ENCODE measurements around the gene PDCD1LG2. TPM values are rescaled to one million over a fixed set of nuclear protein-coding genes. Genes with fewer than 3 reads are reported as not detected.

PDCD1LG2 gene
- total RNA-seq, 1 experiment from 2014 or later: 18.3 TPM

DNA sequence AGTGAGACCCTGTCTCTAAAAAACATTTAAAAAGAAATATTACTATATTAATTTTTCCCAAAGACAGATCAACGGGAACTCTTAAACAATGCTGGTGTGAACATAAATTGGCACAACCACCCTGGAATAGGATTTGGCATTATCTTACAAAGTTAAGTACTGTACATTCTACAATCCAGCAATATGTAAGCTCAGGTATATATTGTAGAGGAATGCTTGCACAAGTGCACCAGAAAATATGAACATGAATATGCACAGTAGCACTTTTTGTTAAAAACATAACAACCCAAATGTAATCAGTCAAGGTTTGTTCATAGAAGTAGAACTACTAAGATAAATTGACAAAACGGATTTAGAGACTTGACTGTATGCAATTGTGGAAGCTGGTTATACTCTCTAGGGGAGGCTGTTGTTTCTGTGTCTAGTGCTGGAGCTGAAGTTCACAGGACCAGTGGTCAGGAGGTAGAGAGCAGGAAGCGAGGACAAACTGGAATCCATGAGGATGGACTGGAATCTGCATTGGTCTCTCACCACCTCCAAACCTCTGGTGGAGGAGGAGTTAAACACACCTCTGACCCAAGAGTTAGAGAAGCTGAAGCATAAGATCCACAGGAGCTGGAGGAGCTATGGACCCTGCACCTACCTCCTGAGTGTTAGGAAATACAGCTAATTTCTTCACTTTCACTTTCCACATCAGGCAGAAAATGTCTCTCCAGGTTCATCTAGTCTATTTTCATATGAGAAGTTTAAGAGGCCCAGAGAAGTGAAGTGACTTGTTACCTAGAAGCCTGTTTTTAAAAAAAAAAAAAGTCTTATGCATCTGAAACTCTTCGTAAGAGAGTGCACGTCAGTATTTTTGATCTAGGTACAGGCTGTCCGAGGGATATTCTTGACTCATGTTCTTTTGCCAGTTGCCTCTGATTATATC lies 98.2 kb downstream of the PDCD1LG2 start:
- DNase-seq (ENCODE audit: low read depth): peak; percentile 56

DNA sequence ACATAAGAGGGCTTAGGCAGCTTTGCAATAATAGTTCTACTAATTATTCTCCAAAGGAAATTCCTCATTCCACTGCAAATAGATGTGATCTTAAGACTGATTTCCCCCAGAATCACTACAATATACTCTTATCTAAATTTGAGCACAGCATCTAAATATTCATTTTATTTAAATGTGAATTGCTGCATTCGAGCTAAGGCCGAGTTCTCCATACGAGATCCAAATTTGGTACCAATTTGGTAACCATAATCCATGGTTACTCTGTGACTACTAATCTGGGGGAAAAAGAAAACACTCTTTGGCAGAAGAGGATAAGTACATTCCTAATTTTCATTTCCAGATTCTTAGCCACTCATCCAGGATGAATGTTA lies 98.9 kb downstream of the PDCD1LG2 start:
- DNase-seq (ENCODE audit: low read depth): no peak

DNA sequence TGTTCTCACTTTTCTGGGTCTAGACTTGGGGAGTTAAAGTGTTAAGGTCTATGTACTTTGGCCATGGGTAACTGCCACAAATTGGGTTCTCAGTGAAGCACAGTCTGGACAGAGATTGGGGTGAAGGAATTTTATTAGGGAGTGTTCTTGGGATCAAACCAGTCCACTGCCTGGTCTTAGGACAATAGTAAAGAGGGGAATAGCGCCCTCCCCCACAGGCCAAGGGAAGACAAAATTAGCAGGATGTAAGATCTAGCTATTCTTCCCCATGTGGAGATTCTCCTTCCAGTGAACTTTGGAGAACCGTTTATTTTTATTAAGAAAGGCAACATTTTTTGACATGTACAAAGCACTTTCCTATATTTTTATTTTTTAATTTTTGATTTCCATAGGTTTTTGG lies 100.2 kb downstream of the PDCD1LG2 start:
- no peak for DNase-seq (ENCODE audit: low read depth)

DNA sequence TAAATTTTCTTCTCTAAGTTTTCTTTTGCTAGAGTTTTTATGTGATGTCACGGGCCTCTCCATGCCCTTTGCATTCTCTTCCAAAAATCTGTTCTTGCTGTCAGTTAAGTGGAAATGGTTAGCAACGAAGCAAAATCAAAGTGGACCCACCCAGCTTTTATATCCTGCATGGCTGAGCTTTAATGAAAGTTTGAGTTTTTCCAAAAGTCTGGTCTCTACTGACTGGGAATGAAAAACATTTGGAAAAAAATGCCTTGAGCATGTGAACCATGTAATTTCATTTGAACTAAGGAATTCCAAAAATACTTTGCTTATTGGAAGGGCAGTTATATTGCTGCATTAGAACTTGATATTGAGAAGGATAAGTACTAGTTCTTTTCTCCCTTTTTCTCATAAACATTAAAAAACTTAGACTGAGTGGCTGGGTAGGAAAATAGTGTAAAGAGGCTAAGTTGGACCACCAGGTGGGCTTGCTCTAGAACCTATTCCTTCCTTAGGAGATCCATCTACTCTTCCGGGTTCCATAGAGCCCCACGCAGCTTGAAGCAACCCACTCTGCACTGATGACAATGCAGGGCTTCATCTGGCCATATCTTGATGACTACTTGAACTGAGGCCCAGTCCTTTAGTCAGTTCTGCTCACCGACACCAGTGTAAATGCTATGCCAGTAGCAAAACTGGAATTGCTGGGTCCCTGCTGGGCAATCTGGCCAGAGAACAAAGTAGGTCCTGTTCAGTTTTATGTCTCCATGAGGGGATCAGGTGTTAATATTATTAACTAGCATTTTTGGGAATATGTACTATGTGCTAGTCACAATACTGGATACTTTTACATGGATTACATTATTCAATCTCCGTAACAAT lies 101.2 kb downstream of the PDCD1LG2 start:
- DNase-seq (ENCODE audit: low read depth): no peak

DNA sequence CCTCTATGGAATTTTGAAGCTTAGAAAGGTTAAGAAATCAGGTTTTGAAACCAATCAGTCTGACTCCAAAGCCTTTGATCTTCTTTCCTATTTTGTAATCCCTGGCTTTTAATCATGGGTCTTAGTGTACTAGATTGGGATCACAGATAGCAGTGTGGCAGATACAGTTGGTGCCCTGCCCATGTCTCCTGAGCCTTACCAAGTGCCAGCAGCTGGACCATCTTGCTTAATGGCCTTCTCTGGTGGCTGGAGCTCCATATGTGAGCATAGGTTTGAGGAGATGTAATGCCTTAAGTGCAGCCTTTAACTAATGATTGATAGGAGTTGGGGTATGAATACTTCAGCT lies 101.8 kb downstream of the PDCD1LG2 start:
- DNase-seq (ENCODE audit: low read depth): no peak

DNA sequence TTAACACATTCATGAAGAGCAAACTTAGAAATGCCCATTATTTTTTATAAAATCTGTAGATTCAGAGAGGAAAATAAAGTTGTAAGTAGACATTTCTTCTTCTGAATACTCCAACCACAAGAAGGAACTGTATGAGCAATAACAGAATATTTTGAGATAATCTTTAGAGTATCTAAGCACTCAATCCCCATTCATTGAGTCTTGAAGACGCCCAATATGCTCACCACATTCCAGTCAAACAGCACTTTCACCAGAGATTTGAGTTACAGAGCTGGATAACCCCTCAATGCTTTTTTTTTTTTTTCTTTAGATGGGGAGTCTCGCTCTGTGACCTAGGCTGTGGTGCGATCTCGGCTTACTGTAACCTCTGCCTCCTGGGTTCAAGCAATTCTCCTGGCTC lies 103.9 kb downstream of the PDCD1LG2 start:
- DNase-seq (ENCODE audit: low read depth): no peak

DNA sequence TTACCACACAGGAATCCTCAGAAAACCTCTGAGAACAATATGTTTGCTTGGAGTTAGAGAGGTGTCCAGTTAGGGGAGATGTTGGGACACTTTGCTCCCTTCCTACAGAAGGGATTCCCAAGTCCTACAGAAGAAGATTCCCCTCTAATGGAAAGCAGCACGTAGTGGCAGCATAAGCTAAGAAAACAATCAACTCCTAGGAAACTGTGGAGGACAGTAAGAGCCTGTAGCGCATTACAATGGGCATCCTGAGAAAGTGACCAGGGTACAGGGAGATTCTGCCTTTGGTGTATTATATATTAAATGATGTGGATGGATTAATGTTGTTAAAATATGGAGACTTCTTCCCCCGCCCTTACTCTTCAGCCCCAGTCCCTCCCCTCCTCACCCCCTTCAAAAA lies 104.7 kb downstream of the PDCD1LG2 start:
- DNase-seq (ENCODE audit: low read depth): no peak

DNA sequence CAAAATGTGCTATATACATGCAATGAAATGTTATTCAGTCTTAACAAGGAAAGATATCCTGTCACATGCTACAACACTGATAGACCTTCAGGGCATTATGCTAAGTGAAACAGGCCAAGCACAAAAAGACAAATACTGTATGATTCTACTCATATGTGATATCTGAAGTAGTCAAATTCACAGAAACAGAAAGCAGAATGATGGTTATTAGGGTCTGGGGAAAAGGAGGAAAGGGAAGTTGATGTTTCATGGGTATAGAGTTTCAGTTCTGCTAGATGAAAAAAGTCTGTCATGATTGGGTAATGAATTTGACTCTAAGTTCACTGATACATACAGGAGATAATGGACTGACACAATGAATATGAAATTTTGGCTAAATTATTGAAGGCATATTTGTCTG lies 107.4 kb downstream of the PDCD1LG2 start:
- no peak for DNase-seq (ENCODE audit: low read depth)

DNA sequence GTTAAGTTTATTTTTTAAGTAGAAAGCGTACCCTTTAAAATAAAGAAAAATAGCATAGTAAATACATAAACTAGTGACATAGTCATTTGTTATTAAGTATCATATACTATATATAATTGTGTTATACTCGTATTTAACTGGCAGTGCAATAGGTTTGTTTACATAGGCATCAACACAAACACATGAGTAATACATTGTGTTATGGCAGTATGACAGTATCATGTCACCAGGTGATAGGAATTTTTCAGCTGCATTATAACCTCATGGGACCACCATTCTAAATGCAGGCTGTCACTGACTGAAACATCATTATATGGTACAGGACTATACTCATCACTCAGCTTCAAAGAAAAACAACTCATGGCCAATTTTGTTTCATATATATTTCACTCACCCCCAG lies 110.2 kb downstream of the PDCD1LG2 start:
- DNase-seq (ENCODE audit: low read depth): no peak

Other genes with a start within 250 kb of the PDCD1LG2 start
- not detected in 2 replicates for gene RLN2, start 205.8 kb upstream of the PDCD1LG2 start, total RNA-seq (2014; rRNA removed)
- not detected in 2 replicates for gene RLN1, start 170.7 kb upstream of the PDCD1LG2 start, total RNA-seq (2014; rRNA removed)
- 32.4 and 36.0 TPM in 2 replicates for gene PLGRKT, start 72.6 kb upstream of the PDCD1LG2 start, total RNA-seq (2014; rRNA removed)
- 5.5 and 7.9 TPM in 2 replicates for gene CD274, start 60.0 kb upstream of the PDCD1LG2 start, total RNA-seq (2014; rRNA removed)
- gene RIC1, start 118.6 kb downstream of the PDCD1LG2 start, total RNA-seq (2014; rRNA removed): 13.5 and 21.1 TPM in 2 replicates

Data from LHCN-M2 (cell line).